GM21619 (cell line): ENCODE data around the gene TMC7.
"Not testable (repeated sequence)": the region's sequence is repeated elsewhere in the genome, so short reads cannot be mapped to it uniquely, and the experiment has no call there.

Source experiments
- ATAC-seq: cut with Tn5 transposase; IDR thresholded peaks from one replicate; pipeline ENCODE4 v1.9.1; 2021; ENCODE audit not compliant: unreplicated experiment

Gene TMC7

DNA sequence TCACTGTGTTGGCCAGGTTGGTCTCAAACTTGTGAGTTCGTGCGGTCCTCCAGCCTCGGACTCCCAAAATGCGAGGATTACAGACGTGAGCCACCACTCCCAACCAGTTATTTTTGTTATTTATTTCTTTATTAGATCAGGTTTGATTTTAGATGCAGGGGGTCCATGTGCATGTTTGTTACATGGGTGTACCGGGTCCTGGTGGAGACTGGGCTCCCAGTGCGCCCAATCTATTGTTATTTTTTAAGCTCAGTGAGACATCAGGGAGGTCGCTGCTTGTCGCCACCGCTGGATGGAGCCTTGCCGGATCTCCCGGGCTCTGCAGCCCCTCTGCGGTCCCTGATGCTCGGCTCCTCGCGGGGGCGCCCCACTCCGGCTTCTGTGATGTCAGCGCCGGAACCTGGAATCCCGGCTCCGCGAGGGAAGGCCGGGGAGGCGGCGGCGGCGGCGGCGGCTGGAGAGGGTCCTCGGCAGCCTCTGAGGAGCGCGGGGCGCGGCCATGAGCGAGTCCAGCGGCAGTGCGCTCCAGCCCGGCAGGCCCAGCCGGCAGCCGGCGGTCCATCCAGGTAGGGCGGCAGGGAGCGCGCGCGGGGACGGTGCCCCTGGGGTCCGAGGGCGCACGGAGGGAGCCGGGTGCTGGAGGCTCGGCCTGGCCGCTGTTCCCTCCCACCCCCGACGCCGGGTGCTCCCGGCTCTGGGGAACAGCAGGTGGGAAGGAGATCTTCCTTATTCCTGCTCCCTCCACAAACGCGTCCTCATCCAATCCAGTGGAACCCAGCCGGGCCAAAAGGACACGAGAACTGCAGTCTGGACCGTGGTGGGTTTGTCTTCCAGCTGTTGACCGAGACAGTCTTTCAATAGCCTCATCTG is at the start of gene TMC7:
TSS of gene TMC7 (plus strand) at position 370 of the 870 bp plus-strand sequence. CDS start at position 500, 130 bp downstream.
- no peak for ATAC-seq

DNA sequence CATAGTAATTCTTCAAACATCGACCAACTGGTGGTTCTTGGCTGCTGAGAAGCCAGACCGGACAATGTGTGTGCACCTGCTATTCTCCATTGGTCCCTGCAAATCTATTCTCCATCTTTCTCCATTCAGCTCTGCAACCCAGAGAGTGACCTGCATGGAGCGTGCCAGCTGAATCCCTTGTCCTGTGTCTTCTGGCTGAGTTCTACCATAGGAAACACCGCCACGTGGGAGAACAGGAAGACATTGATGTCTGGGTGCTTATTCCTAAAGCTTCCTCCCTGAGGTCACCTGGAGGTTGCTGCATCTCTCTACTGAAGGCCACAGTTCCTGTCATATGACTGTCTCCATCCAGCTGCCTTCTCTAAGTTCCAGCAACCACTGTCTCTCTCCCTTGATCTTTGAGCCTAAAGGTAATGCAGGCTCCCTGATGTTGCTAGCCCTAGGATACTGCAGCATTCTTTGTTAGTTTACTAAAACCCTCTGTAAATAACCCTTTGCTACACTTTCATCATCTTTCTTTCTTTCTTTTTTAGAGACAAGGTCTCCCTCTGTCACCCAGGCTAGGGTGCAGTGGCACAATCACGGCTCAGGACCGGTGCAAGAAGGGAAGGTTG is 46.9 kb upstream of the TMC7 start:
- ATAC-seq, result no peak

- no peak for ATAC-seq
Measured at GRCh38 chr16:18937390-18937789, 46.3 kb upstream of the TMC7 start.

DNA sequence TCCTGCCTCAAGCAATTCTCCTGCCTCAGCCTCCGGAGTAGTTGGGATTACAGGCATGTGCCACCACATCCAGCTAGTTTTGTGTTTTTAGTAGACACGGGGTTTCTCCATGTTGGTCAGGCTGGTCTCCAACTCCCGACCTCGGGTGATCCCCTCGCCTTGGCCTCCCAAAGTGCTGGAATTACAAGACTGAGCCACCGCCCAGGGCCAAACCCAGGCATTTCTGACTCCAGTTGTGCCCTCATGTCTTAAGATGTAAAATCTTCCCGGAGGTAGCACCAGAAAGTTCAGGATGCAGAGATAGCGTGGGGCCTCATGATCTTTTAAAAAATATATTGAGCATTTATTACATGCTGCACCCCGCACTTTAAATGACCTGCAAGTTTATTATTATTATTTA is 44.7 kb upstream of the TMC7 start:
- ATAC-seq, result no peak

- no peak for ATAC-seq
Measured at GRCh38 chr16:18941471-18941870, 42.3 kb upstream of the TMC7 start.

GRCh38 chr16:18942061-18942460 is 41.7 kb upstream of the TMC7 start:
- ATAC-seq, result no peak

GRCh38 chr16:18943414-18943813 is 40.3 kb upstream of the TMC7 start:
- no peak for ATAC-seq

GRCh38 chr16:18945233-18945632 is 38.5 kb upstream of the TMC7 start:
- ATAC-seq, result no peak

- ATAC-seq, result no peak
Measured at GRCh38 chr16:18948372-18949020, 35.2 kb upstream of the TMC7 start.

DNA sequence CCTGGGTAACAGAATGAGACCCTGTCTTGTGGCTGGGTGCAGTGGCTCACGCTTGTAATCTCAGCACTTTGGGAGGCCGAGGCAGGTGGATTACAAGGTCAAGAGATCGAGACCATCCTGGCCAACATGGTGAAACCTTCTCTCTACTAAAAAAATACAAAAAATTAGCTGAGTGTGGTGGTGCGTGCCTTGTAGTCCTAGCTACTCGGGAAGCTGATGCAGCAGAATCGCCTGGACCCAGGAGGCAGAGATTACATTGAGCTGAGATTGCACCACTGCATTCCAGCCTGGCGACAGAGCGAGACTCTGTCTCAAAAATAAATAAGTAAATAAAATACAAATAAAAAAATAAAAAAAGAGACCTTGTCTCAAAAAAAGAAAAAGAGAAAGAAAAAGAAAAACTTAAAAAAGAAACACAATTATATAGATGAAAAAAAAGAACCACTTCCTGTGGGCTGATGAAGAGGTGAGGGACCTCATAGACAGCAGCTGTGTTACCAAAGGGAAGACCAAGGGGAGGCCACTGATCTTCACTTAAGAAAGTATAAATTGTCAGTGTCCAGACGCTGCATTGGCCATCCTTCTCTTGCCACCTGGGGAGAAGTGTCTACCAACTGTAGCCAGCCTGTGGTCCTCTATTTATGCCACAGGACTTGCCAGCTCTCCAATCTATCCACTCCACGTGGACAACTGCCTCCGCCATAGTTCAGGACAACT is 33.1 kb upstream of the TMC7 start:
- ATAC-seq, result no peak

- ATAC-seq, result no peak
Measured at GRCh38 chr16:18953547-18953946, 30.2 kb upstream of the TMC7 start.

- ATAC-seq, result not testable (repeated sequence)
Measured at GRCh38 chr16:18955874-18956580, 27.7 kb upstream of the TMC7 start.

DNA sequence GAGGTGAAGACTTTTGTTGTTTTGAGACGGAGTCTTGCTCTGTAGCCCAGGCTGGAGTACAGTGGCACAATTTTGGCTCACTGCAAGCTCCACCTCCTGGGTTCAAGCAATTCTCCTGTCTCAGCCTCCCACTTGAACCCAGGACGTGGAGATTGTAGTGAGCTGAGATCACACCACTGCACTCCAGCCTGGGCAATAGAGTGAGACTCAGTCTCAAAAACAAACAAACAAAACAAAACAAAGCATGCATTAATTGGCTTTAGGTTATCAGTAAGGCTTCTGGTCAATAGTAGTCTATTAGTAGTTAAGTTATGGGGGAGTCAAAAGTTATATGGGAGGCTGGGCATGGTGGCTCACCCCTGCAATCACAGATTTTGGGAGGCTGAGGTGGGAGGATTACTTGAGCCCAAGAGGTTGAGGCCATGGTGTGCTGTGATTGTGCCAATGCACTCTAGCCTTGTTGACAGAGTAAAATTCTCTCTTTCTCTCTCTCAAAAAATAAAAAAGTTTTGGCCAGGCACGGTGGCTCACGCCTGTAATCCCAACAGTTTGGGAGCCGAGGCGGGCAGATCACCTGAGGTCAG is 27.0 kb upstream of the TMC7 start:
- ATAC-seq, result not testable (repeated sequence)

- no peak for ATAC-seq
Measured at GRCh38 chr16:18958621-18959029, 25.1 kb upstream of the TMC7 start.

DNA sequence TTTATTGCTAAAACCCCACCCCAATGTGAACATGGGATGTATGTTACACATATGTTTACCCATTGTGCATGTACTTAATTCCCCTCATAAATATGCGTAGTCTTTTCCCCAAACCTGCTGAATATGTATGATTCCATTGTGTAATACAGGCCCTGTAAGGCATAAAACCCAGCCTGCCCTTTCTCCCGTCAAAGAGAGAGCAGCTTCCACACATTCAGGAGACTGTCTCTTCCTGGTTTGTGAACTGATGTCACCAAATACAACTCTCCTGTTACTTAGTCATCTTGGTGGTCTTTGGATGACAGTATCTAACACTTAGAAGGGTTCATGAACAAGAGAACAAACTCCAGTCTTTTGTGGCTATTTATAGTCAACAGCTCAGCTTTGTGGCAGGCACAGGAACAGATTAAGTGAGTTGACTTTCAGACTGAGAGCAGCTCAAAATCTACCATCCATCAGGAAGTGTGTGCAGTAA is 24.7 kb upstream of the TMC7 start:
- ATAC-seq, result no peak

GRCh38 chr16:18965555-18965954 is 18.2 kb upstream of the TMC7 start:
- ATAC-seq, result no peak

- ATAC-seq, result no peak
Measured at GRCh38 chr16:18966791-18967190, 16.9 kb upstream of the TMC7 start.

GRCh38 chr16:18969050-18969854 is 14.5 kb upstream of the TMC7 start:
- ATAC-seq, result no peak

GRCh38 chr16:18969855-18970240 is 13.9 kb upstream of the TMC7 start:
- no peak for ATAC-seq
